Panc1 (cell line): Measurements from ENCODE around the gene CBLL2. TPM values are rescaled to one million over a fixed set of nuclear protein-coding genes. Genes with fewer than 3 reads are reported as not detected.

Experiments used
- ATAC-seq: fragments of 200-7000 bp; cut with Tn5 transposase; 2 replicates; pipeline ENCODE4 v1.9.1; 2020; ENCODE audit warnings: mild to moderate bottlenecking, moderate library complexity
- BruUV-seq: library from RNA; stranded (reverse); fragments of 400-500 nt; replicated peaks from 2 replicates; lab custom pipeline; 2021; lab: Mats Ljungman, UMichigan
- CTCF ChIA-PET: fragments of 300-600 bp; sonication (Branson Sonifier 250); formaldehyde crosslinking; loops from one replicate; lab custom pipeline; 2022; ENCODE audit warnings: antibody characterized with exemption; lab: Charles Lee
- POLR2A ChIA-PET: fragments of 300-600 bp; sonication (Branson Sonifier 250); formaldehyde crosslinking; loops from one replicate; lab custom pipeline; 2022; ENCODE audit warnings: antibody characterized with exemption; lab: Charles Lee
- DNase-seq: peaks from one replicate; pipeline ENCODE4 v3.0.0-alpha.2; 2010; ENCODE audit warnings: low read depth, low spot score
- H3K27ac ChIP-seq: 2 replicates; pipeline ENCODE4 v1.5.1; 2011; ENCODE audit warnings: mild to moderate bottlenecking, low read length, inconsistent platforms
- H3K27me3 ChIP-seq: fragments of 200-500 bp; sonication (Bioruptor generic); 2 replicates; pipeline ENCODE4 v1.6.0; 2014; ENCODE audit warnings: low read length, inconsistent platforms; ENCODE audit not compliant: control insufficient read depth, insufficient read depth
- H3K36me3 ChIP-seq: fragments of 200-500 bp; sonication (Bioruptor generic); 2 replicates; pipeline ENCODE4 v1.5.1; 2014; ENCODE audit warnings: inconsistent platforms, mild to moderate bottlenecking, low read length, moderate library complexity; ENCODE audit not compliant: control insufficient read depth, insufficient read depth
- H3K4me1 ChIP-seq: 2 replicates; pipeline ENCODE4 v1.5.1; 2011; ENCODE audit warnings: inconsistent platforms, mild to moderate bottlenecking, low read length, moderate library complexity; ENCODE audit not compliant: control insufficient read depth, insufficient read depth
- H3K4me3 ChIP-seq, 2 experiments: 2 replicates each; pipeline ENCODE4 v1.5.1; 2011 to 2012; ENCODE audit warnings: low read depth in 2 of 2, low read length in 2 of 2, mild to moderate bottlenecking in 2 of 2, inconsistent platforms in 1 of 2, moderate library complexity in 1 of 2
- H3K9me3 ChIP-seq: fragments of 200-500 bp; sonication (Bioruptor generic); 2 replicates; pipeline ENCODE4 v1.5.1; 2014; ENCODE audit warnings: low read depth, mild to moderate bottlenecking, inconsistent platforms, low read length, moderate library complexity; ENCODE audit not compliant: control insufficient read depth, insufficient read depth
- CTCF ChIP-seq: fragments of 450-650 bp; IDR thresholded peaks from 2 replicates; pipeline ENCODE4 v1.5.1; 2017; ENCODE audit warnings: mild to moderate bottlenecking
- POLR2AphosphoS5 ChIP-seq: IDR thresholded peaks from 2 replicates; pipeline ENCODE4 v1.6.1; 2012; ENCODE audit warnings: mild to moderate bottlenecking, low read depth, low read length, moderate library complexity
- REST ChIP-seq, 2 experiments: IDR thresholded peaks; 2 replicates each; pipeline ENCODE4 v1.6.1; 2011 to 2012; ENCODE audit warnings: low read depth in 2 of 2, control low read depth in 1 of 2, low read length in 1 of 2, mild to moderate bottlenecking in 1 of 2, moderate library complexity in 1 of 2; ENCODE audit not compliant: insufficient read depth in 1 of 2
- SIN3A ChIP-seq: IDR thresholded peaks from 2 replicates; pipeline ENCODE4 v1.6.1; 2012; ENCODE audit warnings: low read depth, mild to moderate bottlenecking, low read length, moderate library complexity, borderline replicate concordance; ENCODE audit not compliant: insufficient read depth
- TCF7L2 ChIP-seq: IDR thresholded peaks from 2 replicates; pipeline ENCODE4 v1.6.1; 2011; ENCODE audit warnings: mild to moderate bottlenecking, low read depth, low read length, inconsistent platforms
- in situ Hi-C: cut with HindIII; loops from 2 replicates; pipeline ENCODE4 v1.10.0; 2016; ENCODE audit warnings: low sequenced_read_pairs, low pct_unique_long_range_greater_than_20kb
- intact Hi-C: fragments of 100-400 bp; cut with micrococcal nuclease; formaldehyde crosslinking; loops from one replicate; pipeline ENCODE4 v1.10.0; 2022; ENCODE audit not compliant: unreplicated experiment
- total RNA-seq: library from RNA; stranded (reverse); gene quantifications from one replicate; pipeline ENCODE4 v1.2.1, GENCODE V29; 2021; ENCODE audit not compliant: unreplicated experiment

Gene CBLL2
- total RNA-seq, 1 experiment from 2014 or later: not detected

- Histone ChIP-seq H3K4me1 (no peaks in the 10 kb centered on the region), H3K9me3 (no peaks in the 10 kb centered on the region), H3K36me3 (no peaks in the 10 kb centered on the region), H3K27me3 (no peaks in the 10 kb centered on the region), H3K4me3 (no peak overlapping the region), H3K27ac (no peak overlapping the region)
- no peak for TF ChIP-seq TCF7L2
- TF ChIP-seq POLR2AphosphoS5: no peak
- no peak for TF ChIP-seq CTCF
- no peak for TF ChIP-seq SIN3A
- TF ChIP-seq REST (IDR thresholded peaks at IDR 0.05; ENCODE audit: insufficient read depth in 1 of 2, low read depth in 2 of 2, low read length in 1 of 2): no peak
- intact Hi-C loops: no loop called here
- ChIA-PET CTCF (no interaction called here), POLR2A (no interaction called here)
- DNase-seq (no peak), ATAC-seq (no peak)
- no TSS peak for BruUV-seq
- in situ Hi-C loops: no loop called here
These were observed 24.2 kb downstream of the CBLL2 start for GRCh38 chrX:22296871-22297270.

- ATAC-seq: no peak
- intact Hi-C loops: no loop called here
- in situ Hi-C loops: no loop called here
These were observed 27.4 kb downstream of the CBLL2 start for GRCh38 chrX:22300130-22300529.

More at GRCh38 chrX:22300130-22300529, 27.4 kb downstream of the CBLL2 start:
- no peak for TF ChIP-seq TCF7L2
- TF ChIP-seq SIN3A: no peak
- TF ChIP-seq CTCF: no peak
- TF ChIP-seq POLR2AphosphoS5: no peak
- no peak for TF ChIP-seq REST (IDR thresholded peaks at IDR 0.05; ENCODE audit: insufficient read depth in 1 of 2, low read depth in 2 of 2, low read length in 1 of 2)
- Histone ChIP-seq H3K36me3 (no peaks in the 10 kb centered on the region), H3K4me1 (no peaks in the 10 kb centered on the region), H3K4me3 (no peak overlapping the region), H3K27me3 (no peaks in the 10 kb centered on the region), H3K27ac (no peak overlapping the region), H3K9me3 (no peaks in the 10 kb centered on the region)
- CTCF ChIA-PET: no interaction called here
- POLR2A ChIA-PET: no interaction called here
- DNase-seq: no peak
- no TSS peak for BruUV-seq
